Right renal cortex interstitium (tissue), 3 donors: Measurements from ENCODE around the gene MKNK2. TPM values are rescaled to one million over a fixed set of nuclear protein-coding genes. Genes with fewer than 3 reads are reported as not detected.

Source experiments
- DNase-seq, 3 donors: peaks; one replicate each; pipeline ENCODE4 v3.0.0-alpha.2; 2013; ENCODE audit warnings: low read depth in 3 of 3, low spot score in 2 of 3
- polyA plus RNA-seq, 3 donors: library from polyadenylated mRNA; unstranded; fragments of 120-200 nt; gene quantifications; one replicate each; pipeline ENCODE4 v1.2.1, GENCODE V29; 2013; ENCODE audit not compliant: insufficient read length in 3 of 3

The MKNK2 gene
- polyA plus RNA-seq, 3 donors = 48.3 to 59.6 (median 49.1) TPM

DNA sequence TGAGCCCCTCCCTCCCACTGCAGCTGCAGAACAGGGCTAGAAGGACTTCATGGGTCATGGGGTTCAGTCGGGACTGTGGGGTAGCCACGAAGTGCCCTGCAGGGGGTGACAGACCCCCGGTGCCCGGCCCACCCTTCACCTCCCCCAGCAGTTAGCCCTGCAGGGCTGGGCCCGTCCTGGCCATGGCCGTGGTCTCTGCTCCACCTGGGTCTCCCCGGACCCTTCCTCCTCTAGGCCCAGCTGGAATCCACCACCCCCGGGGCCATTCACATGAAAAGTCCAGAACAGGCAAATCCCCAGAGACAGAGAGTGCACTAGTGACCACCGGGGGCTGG lies 17.3 kb downstream of the MKNK2 start:
- DNase-seq = no peak

DNA sequence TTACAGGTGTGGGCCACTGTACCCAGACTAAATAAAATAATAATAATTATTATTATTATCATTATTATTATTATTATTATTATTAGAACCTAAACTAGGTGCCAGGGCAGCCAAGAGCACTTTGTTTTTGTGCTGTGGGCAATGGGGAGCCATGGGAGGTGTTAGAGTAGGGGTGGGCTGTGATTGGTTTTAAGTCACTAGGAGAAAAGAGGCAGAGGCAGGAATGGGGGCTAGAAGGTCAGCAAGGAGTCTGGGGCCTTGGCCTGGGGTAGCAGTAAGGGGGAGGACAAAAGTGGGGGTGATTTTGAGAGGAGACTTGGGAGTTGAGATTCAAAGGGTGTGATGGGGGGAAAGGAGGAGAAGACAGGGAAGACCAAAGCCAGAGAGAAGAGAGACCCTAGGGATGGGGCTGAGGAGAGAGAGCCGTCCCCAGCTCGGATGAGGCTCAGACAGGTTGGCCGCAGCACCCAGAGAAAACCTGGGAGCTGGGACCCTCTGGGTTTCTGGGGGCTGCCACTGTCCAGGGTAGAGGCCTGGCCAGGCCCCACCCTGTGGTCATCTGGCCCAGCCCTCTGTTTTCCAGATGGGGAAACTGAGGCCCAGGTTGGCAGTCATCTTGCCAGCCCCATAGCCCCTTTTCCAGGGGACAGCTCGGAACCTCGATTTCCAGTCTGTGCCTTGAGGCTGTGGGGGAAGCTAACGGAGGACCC lies 17.8 kb downstream of the MKNK2 start:
- no peak for DNase-seq

DNA sequence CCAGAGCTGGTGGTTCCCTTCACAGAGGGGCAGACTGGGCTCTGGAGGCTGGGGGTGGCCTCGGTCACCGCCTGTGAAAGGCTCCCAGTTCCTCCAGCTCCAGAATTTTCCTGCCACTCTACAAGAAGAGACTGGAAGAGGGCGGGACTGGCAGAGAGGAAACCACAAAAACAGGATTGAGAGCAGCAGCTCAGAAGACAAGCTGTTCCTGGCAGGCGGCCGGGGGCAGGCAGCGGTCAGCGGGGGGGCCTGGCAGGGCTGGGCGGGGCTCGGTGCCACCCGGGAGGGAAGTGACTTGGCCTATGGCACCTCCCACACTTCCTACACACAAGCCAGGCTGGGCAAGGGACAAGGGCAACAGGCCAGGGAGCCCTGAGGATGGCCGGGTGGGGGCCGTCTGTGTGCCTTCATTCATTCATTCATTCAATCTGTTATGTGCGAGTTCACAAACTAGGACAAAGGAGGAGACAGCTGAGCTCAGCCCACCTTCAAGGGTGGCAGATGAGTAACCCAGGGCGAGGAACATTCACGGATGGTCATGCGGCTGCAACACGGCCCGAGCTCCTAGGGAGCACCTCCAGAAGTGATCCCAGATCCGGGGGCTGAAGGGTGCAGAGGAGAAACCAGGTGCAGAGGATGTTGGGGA lies 18.6 kb downstream of the MKNK2 start:
- DNase-seq = no peak

DNA sequence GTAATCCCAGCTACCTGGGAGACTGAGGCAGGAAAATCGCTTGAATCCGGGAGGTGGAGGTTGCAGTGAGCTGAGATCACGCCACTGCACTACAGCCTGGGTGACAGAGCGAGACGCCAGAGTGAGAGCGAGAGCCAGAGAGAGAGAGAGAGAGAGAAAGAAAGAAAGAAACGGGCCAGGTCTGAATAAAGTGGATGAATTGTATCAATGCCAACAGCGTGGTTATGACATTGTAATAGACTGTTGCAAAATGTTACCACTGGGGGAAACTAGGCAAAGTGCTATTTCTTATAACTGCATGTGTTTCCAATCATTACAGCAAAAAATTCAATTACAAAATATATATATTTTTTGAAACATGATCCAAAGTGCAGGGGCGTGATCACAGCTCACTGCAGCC lies 23.7 kb downstream of the MKNK2 start:
- no peak for DNase-seq

DNA sequence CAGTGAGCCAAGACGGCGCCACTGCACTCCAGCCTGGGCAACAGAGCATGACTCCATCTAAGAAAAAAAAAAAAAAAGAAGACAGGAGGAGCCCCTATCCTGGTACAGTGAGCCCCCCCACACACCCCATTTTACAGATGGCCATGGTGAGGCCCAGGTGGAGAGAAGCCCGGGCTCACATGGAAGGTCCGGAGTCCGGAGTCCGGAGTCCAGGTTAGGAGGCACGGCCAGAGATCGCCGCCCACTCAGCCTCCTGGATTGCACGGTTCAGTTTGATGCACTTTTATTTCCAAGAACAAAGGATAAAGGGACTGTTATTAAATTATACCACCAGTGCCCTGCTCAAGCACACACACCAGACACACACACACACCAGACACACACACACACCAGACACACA lies 24.3 kb downstream of the MKNK2 start:
- no peak for DNase-seq

DNA sequence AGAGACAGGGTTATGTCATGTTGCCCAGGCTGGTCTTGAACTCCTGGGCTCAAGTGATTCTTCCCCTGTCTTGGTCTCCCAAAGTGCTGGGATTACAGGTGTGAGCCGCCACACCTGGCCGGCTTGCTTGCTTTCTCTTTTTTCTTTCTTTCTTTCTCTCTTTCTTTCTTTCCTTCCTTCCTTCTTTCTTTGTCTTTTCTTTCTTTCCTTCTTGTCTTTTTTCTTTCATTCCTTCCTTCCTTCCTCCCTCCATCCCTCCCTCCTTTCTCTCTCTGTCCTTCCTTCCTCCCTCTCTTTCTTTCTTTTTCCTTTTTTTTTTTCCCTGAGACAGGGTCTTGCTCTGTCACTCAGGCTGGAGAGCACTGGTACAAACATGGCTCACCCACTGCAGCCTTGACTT lies 28.8 kb downstream of the MKNK2 start:
- DNase-seq = no peak

DNA sequence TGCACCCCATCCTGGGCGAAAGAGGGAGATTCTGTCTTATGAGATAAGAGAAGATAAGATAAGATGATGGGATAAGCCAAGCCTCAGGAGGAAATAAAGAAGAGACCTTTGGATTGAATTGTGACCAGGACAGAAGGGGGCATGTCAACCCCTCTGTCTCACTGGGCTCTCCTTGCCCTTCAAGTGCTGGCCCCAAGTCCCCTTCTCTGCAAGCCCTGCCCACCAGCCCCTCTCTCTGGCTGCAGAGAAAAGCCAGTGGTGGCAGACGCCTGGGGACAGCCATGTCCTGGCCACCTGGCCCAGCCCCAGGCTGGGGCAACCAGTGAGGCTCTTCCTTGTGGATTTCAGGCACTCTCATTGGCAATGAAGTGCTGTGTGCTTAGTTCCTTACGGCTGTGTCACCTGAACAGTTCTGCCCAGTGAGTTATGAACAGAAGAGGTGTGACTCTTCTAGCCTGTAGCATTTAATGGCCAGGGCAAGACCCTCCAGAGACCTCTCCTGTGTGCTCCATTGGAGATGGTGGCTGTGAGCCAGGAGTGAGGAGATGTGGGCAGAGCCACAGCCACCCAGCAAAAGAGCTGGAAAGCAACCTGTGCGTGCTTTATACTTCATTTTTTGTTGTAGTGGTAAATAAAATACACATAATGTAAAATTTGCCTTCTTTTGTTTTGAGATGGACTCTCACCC lies 29.4 kb downstream of the MKNK2 start:
- no peak for DNase-seq

DNA sequence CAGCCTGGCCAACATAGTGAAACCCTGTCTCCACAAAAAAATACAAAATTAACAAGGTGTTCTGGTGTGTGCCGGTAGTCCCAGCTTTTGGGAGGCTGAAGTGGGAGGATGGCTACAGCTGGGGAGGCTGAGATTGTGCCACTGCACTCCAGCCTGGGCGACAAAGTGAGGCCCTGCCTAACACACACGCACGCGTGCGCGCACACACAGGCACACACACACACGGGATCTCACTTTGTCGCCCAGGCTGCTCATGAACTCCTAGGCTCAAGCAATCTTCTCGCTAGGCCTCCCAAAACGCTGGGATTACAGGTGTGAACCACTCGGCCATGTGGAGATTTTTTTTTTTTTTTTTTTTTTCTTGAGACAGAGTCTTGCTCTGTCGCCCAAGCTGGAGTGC lies 32.3 kb downstream of the MKNK2 start:
- DNase-seq = no peak

DNA sequence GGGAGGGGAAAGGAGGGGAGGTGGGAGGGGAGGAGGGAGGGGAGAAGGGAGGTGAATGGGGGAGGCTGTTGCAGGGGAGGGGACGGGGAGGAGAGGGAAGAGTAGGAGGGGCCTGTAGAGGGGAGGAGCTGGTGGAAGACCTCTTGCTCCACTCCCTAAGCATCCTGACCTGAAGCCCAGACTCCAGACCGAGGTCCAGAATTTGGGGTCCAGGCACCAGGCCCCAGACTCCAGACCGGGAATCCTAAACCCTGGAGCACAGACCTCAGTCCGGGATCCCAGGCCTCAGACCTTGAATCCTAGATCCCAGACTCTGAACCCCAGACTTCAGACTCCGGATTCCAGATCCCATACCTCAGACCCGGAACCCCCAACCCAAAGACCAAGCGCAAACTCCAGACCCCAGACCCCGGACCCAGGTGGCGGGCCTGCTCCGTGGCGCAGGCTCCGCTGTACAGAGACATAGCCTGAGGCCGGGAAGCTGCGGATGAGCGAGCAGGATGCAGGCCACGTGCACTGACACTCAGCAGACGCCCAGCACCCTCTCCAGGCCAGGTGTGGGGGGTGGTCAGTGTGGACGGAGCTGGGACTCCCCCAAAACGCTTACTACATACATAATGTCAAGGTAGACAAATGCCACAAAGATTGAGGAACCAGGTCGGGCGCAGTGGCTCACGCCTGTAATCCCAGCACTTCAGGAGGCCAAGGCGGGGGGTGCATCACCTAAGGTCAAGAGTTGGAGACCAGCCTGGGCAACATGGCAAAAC lies 34.8 kb downstream of the MKNK2 start:
- no peak for DNase-seq

DNA sequence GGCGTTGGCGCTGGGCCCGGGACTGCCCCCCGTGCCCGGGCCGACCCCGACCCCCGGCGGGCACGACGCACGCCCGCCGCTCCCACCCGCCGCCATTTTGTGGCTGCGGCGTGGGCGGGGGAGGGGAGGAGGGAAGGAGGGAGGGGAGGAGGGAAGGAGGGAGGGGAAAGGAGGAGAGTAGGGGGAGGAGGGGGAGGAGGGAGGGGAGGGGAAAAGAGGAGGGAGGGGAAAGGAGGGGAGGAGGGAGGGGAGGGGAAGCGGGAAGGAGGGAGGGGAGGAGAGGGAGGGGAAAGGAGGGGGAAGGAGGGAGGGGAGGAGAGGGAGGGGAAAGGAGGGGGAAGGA lies 35.5 kb downstream of the MKNK2 start, which contains the start of gene BTBD2:
Gene BTBD2, minus strand, starts transcription at position 107 of the 343 bp plus-strand sequence. Its CDS starts 11 bp downstream, at position 96.
- DNase-seq = peak in 1 of 3 donors; percentile 41

DNA sequence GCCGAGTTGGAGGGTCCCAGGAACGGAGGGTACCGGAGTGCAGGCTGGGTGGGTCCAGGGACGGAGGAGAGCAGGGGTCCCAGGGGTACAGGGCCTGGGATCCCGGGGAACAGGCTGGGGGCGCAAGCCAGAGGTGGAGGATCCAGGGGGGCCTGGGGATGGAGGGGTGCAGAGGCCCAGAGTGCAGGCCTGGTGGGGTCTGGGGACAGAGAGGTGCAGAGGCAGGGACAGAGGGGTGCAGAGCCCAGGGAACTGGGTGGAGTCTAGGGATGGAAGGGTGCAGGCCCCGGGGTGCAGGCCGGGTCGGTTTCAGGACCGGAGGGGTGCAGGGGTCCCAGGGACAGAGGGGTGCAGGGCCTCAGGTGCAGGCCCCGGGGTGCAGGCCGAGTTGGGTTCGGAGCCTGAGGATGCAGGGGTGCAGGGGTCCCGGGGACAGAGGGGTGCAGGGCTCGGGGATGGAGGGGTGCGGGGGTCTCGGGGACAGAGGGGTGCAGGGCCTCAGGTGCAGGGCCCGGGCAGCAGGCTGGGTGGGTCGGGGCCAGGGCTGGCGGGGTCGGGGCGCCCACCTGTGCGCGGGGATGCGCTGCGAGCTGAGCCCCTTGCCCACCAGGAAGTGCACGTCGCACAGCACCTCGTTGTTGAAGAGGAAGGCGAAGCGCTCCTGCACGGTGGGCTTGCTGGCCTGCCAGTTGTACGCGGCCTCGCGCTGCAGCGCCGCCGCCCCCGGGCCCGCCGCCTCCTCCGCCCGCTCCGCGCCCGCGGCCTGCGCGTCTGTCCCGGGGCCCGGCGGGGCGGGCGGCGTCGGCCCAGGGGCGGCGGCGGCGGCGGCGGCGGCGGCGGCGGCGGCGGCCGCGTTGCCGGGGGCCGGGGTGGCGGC lies 36.1 kb downstream of the MKNK2 start:
- DNase-seq = no peak

DNA sequence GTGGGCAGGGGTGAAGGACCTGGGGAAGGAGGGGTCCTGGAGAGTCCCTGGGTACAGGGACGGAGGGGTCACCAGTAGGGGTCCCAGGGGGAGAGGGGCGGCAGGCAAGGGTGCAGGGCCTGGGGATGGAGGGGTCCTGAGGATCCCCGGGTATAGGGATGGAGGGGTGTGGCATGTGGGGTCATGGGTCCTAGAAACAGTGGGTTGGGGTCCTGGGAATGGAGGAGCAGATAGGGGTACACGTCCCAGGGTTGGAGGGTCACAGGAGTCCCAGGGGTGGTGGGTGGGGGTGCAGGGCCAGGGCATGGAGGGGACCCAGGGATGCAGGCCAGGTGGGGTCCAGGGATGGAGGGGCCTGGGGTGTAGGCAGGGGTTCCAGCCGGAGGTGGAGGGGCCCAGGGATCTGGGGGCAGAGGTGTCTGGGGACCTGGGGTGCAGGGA lies 36.9 kb downstream of the MKNK2 start:
- no peak for DNase-seq

DNA sequence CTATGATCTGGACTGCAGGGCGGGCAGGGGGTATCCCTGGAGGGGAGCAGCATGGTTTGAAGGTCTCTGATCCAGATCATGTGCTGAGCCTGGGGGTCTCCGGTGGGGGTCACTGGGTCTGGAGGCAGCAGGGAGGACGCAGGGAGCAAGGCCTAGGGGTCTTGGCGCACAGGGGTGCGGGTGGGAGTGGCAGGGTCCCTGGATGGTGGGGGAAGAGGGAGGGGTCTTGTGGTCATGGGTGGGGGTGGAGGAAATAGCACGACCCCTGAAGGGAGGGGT lies 37.4 kb downstream of the MKNK2 start:
- DNase-seq = no peak

DNA sequence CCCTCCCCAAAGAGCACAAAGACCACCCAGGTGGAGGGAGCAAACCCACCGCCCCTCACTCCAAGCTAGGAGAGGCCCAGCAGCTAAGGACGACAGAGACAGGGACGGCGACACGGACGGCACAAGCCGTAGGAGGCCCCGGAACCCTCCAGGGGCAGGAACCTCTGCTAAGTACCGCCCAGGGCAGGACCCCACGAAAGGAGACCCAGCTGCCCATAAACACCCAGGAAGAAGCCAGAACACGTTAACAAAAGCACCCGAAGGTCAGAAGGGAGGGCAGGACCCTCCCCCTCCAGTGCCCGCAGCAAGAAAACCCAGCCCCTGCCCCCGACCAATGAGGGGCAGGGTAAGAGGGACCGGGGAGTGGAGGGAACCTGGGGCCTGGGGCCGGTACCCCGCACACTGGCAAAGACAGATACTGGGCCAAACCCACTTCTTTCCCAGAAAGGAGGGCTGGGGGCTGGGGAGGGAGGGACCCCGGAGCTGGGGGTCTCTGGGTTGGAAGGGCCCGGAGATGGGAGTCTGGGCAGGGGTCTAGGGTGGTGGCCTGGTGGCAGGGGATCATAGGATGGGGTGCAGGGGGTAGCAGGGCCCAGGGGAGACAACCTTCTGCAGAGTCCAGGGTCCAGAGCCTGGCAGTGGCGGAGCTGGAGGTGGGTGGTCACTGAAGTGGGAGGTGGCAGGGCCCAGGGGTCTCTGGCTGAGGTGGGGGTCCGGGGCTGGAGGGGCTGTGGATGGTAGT lies 37.9 kb downstream of the MKNK2 start:
- DNase-seq = no peak

DNA sequence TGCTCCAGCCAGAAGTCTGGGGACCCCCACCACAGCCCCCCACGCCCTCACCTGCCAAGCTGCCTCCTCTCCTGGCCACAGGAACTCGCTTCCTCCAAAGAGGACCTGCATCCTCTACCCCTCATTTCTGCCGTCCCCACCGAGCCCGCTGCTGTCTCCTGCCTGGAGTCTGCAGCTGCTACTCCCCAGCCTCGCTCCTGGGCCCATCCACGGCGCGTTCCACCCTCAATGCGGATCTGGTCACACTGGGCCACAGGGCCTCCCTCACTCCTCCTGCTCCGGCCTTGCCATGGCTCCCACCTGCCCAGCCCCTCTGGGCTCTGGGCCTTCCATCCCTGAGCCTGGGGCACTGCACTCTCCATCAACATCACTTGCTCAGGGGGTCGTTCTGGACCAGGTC lies 39.9 kb downstream of the MKNK2 start:
- DNase-seq = no peak

DNA sequence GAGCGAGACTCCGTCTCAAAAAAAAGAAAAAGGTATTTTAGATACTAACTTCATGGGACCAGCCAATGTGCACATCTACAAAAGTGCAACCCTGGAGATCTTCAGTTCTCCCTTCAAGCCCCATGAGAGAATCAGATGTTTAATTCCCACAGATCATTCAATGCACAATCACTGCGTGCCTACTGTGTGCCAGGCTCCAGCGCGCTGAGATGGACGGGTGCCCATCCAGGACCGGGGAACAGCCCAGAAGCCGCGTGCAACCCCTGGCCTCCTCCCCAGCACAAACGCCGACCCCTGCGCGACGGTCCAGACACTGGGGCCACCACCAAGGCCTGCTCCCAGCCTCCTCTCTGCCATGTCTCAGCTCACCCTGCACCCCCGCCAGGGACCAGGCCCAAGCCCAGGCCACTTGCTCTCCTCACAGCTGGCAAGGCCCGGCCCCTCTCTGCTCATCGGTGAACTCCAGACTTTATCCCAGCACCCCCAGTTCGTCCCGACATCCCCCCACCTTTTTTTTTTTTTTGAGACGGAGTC lies 40.8 kb downstream of the MKNK2 start:
- no peak for DNase-seq

DNA sequence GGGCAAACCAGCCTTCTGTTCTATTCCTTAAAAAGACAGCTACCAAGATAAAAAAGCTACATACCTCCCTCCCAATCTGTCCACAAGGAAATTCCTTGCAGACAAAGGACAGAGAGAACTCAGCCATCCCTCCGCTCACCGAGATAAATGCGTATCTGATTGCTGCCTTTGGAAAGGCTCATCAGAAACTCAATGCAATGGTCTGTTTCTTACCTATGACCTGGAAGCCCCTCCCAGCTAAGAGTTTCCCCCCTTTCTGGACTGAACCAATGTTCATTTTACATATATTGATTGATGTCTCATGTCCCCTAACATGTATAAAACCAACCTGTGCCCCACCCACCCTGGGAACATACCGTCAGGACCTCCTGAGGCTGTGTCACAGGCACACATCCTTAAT lies 47.2 kb downstream of the MKNK2 start:
- DNase-seq = no peak

DNA sequence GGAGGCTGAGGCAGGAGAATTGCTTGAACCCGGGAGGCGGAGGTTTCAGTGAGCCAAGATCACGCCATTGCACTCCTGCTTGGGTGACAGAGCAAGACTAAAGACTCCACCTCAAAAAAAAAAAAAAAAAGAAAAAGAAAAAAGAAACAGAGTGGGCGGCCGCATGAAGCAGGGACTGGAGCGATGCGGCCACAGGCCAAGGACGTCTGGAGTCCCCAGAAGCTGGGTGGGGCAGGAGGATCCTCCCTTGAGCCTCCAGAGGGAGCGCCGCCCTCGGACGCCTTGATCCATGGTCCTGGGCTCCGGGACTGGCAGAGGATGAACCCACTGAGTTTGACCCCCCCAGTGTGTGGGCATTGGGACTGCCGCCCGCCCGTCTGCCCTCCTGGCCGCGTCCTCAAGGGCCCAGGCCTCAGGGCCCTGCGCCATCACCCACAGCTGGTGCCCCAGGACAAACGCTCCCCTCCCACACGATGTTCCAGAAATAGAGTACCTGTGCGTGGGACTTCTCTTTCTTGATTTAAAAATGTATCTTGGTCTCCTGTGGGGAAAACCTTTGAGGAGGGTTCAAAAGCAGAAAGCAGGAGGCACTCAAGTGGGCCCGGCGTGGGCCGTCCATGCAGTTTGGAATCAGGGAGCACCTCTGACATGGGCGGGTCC lies 51.1 kb downstream of the MKNK2 start:
- no peak for DNase-seq
